K562 (cell line): ENCODE results near the gene C6orf47. TPM values are rescaled to one million over a fixed set of nuclear protein-coding genes. Genes with fewer than 3 reads are reported as not detected.
A peak's percentile ranks its signal among the peaks of the same experiment; 100 is the strongest.

Experiments used
- ATAC-seq: fragments of 200-7000 bp; cut with Tn5 transposase; 3 replicates; pipeline ENCODE4 v1.9.1; 2020; ENCODE audit warnings: moderate library complexity
- BruUV-seq: library from RNA; stranded (reverse); fragments of 400-500 nt; replicated peaks from 2 replicates; lab custom pipeline; 2021; lab: Mats Ljungman, UMichigan
- CTCF ChIA-PET: fragments of 300-600 bp; formaldehyde crosslinking; extraction: SDS; loops from one replicate; lab custom pipeline; 2021; ENCODE audit warnings: low intra/inter-chr PET ratio; lab: Yijun Ruan, JAX
- POLR2A ChIA-PET: fragments of 300-600, 350-650 bp; sonication (Branson Sonifier 250); formaldehyde crosslinking; extraction: SDS; loops from one replicate; lab custom pipeline; 2021; ENCODE audit warnings: antibody characterized with exemption, inconsistent platforms; lab: Yijun Ruan, JAX
- DNase-seq, 4 experiments: peaks; one replicate each; pipeline versions ENCODE4 v3.0.0 to v3.0.0-alpha.2; 2011 to 2018; ENCODE audit warnings: low spot score in 3 of 4, mixed read lengths in 3 of 4; ENCODE audit errors: extremely low read depth in 1 of 4
- FAIRE-seq: peaks from 2 replicates; lab custom pipeline; 2011; peaks lifted over from hg19 to GRCh38; lab: Jason Lieb, UNC
- H2AFZ ChIP-seq: 2 replicates; pipeline ENCODE4 v1.6.0; 2011; ENCODE audit warnings: low read depth, low read length, control low read depth, inconsistent platforms
- H3K27ac ChIP-seq: fragments of 200-600 bp; 3 replicates; pipeline ENCODE4 v1.8.0; 2011; ENCODE audit warnings: low read depth, mild to moderate bottlenecking, control low read depth, inconsistent platforms, low read length, moderate library complexity, mixed read lengths; ENCODE audit errors: extremely low read depth
- H3K27me3 ChIP-seq, 2 experiments: fragments of 300-600 bp in 1 of 2; 2 replicates in 1 of 2; 3 replicates in 1 of 2; pipeline versions ENCODE4 v1.6.0 to v1.8.0; 2011; ENCODE audit warnings: inconsistent platforms in 2 of 2, low read length in 2 of 2, mild to moderate bottlenecking in 1 of 2, mixed read lengths in 1 of 2, moderate library complexity in 1 of 2; ENCODE audit not compliant: control insufficient read depth in 2 of 2, insufficient read depth in 2 of 2
- H3K36me3 ChIP-seq: fragments of 300-600 bp; 3 replicates; pipeline ENCODE4 v1.8.0; 2011; ENCODE audit warnings: mild to moderate bottlenecking, low read length, inconsistent platforms; ENCODE audit not compliant: control insufficient read depth, insufficient read depth
- H3K4me1 ChIP-seq, 2 experiments: fragments of 200-600 bp in 1 of 2; replicated peaks in 1 of 2; 2 replicates in 1 of 2; 3 replicates in 1 of 2; pipeline versions ENCODE4 v1.5.1 to v1.8.0; 2011; ENCODE audit warnings: inconsistent platforms in 2 of 2, low read length in 2 of 2, mild to moderate bottlenecking in 1 of 2, mixed read lengths in 1 of 2, moderate library complexity in 1 of 2; ENCODE audit not compliant: control insufficient read depth in 2 of 2, insufficient read depth in 2 of 2
- H3K4me2 ChIP-seq: 2 replicates; pipeline ENCODE4 v1.6.1; 2011; ENCODE audit warnings: low read length, control low read depth, inconsistent platforms, mixed read lengths; ENCODE audit not compliant: insufficient read depth
- H3K4me3 ChIP-seq: fragments of 200-600 bp; sonication (generic), shearing (Covaris generic); 2 replicates; pipeline ENCODE4 v1.5.1; 2016; ENCODE audit warnings: control low read depth, inconsistent platforms
- H3K79me2 ChIP-seq: fragments of 200-600 bp; 3 replicates; pipeline ENCODE4 v1.8.0; 2011; ENCODE audit warnings: low read length, inconsistent platforms; ENCODE audit not compliant: control insufficient read depth, insufficient read depth
- H3K9ac ChIP-seq, 2 experiments: 2 replicates each; pipeline versions ENCODE4 v1.6.0 to v1.6.1; 2011; ENCODE audit warnings: low read depth in 2 of 2, low read length in 2 of 2, control low read depth in 1 of 2, inconsistent platforms in 1 of 2, mild to moderate bottlenecking in 1 of 2, mixed read lengths in 1 of 2; ENCODE audit not compliant: insufficient read depth in 1 of 2
- H3K9me1 ChIP-seq: one replicate; pipeline ENCODE4 v1.6.0; 2011; ENCODE audit warnings: inconsistent platforms, mild to moderate bottlenecking, low read length, moderate library complexity; ENCODE audit not compliant: control insufficient read depth, insufficient read depth
- H3K9me3 ChIP-seq: replicated peaks from 2 replicates; pipeline ENCODE4 v1.5.1; 2011; ENCODE audit warnings: low read depth, low read length, inconsistent platforms; ENCODE audit not compliant: control insufficient read depth, insufficient read depth
- H4K20me1 ChIP-seq: replicated peaks from 2 replicates; pipeline ENCODE4 v1.6.1; 2011; ENCODE audit warnings: low read length, inconsistent platforms, mixed read lengths; ENCODE audit not compliant: control insufficient read depth, insufficient read depth
- FOXP4 ChIP-seq: sonication (generic); formaldehyde crosslinking; IDR thresholded peaks from 2 replicates; pipeline ENCODE4 v1.8.0; 2022; ENCODE audit warnings: mild to moderate bottlenecking, missing genetic modification reagents, borderline replicate concordance
- HDAC8 ChIP-seq: fragments of 450-650 bp; IDR thresholded peaks from 2 replicates; pipeline ENCODE4 v1.6.1; 2016; ENCODE audit warnings: mild to moderate bottlenecking, missing genetic modification characterization, moderate library complexity, missing compliant biosample characterization
- POLR2B ChIP-seq: fragments of 450-650 bp; IDR thresholded peaks from 2 replicates; pipeline ENCODE4 v1.6.1; 2018; ENCODE audit warnings: low read depth; ENCODE audit not compliant: partially characterized antibody
- STAT6 ChIP-seq: sonication (generic); formaldehyde crosslinking; IDR thresholded peaks from 2 replicates; pipeline ENCODE4 v1.8.1; 2023; ENCODE audit warnings: mild to moderate bottlenecking, missing genetic modification reagents
- ZMIZ1 ChIP-seq, 2 experiments: fragments of 150-350 bp in 1 of 2; IDR thresholded peaks; 2 replicates each; pipeline ENCODE4 v1.6.1; 2012 to 2016; ENCODE audit warnings: low read depth in 2 of 2, low read length in 2 of 2, mild to moderate bottlenecking in 1 of 2, moderate library complexity in 1 of 2
- ZNF316 ChIP-seq: fragments of 450-650 bp; IDR thresholded peaks from 2 replicates; pipeline ENCODE4 v1.6.1; 2016
- ZNF512 ChIP-seq: IDR thresholded peaks from 2 replicates; pipeline ENCODE4 v1.6.1; 2016; ENCODE audit warnings: missing genetic modification characterization, missing compliant biosample characterization
- ZNF561 ChIP-seq: fragments of 450-650 bp; formaldehyde crosslinking; conservative IDR thresholded peaks from 2 replicates; pipeline ENCODE4 v1.4.0; 2020; ENCODE audit warnings: mild to moderate bottlenecking, moderate library complexity
- WGBS: fragments of 100-300 bp; shearing (Covaris generic); methylation state at CpG from one replicate; pipeline ENCODE4 v1.1.6; 2016; ENCODE audit warnings: low coverage, mixed read lengths; ENCODE audit not compliant: insufficient coverage; ENCODE audit errors: missing lambda C conversion rate; 5-methylcytosine and 5-hydroxymethylcytosine counted together
- in situ Hi-C: fragments of 300-500 bp; cut with MboI; formaldehyde crosslinking; loops from 4 replicates; pipeline ENCODE4 v1.15.0; 2018; ENCODE audit warnings: inconsistent platforms, mixed read lengths
- intact Hi-C: fragments of 100-400 bp; cut with micrococcal nuclease; formaldehyde crosslinking; loops from 2 replicates; pipeline ENCODE4 v1.14.2; 2022
- polyA plus RNA-seq, 8 experiments: library from polyadenylated mRNA; depleted of rRNA in 4 of 8; stranded (reverse) in 5 of 8; unstranded in 3 of 8; fragments of >200 nt; fragmentation: Nextera tagmentation in 2 of 8; fragmentation: Illumina TruSeq in 1 of 8; extraction: Ambion mirVana in 2 of 8; extraction: Trizol in 1 of 8; gene quantifications; 2 replicates each; pipeline versions ENCODE4 v1.2.1 to v1.2.3, GENCODE V29; 2011 to 2014; ENCODE audit warnings: inconsistent platforms in 1 of 8, missing spikeins in 1 of 8
- total RNA-seq, 7 experiments: library from RNA; depleted of rRNA in 6 of 7; stranded (reverse); fragments of >200 nt in 6 of 7; fragmentation: Illumina TruSeq in 2 of 7; extraction: Trizol in 2 of 7; gene quantifications; 2 replicates each; pipeline versions ENCODE4 v1.2.1 to v1.2.3, GENCODE V29; 2011 to 2021; ENCODE audit warnings: low replicate concordance in 1 of 7

Gene C6orf47
- total and polyA plus RNA-seq, 9 of the 15 experiments (the other 6 are each of a cell fraction or from before 2014, with no cell fraction given), result 0.14 to 43.8 (median 27.0) TPM

- intact Hi-C loops (loop anchor here (2.0 to 10.0 kb wide), 3 partner anchors 39 to 511 kb away; partner anchors contain the start of genes ABHD16A, AGPAT1, ATP6V1G2 and NFKBIL1), in situ Hi-C loops (loop anchor here (5.0 kb wide), 2 partner anchors 117 to 198 kb away; partner anchors contain the start of genes ATP6V1G2, NEU1 and NFKBIL1)
- no peaks in the 10 kb centered on the region for H3K9me1 ChIP-seq
- BruUV-seq, result TSS peak; percentile 55
- H3K4me1 ChIP-seq, result peaks cover 37 to 53% of the 10 kb centered on the region in 2 experiments; a peak in 4 of 5 replicates
- peaks cover 90% of the 10 kb centered on the region for H3K79me2 ChIP-seq
- ATAC-seq, result peak; percentile 28
- peaks cover 53% of the 10 kb centered on the region for H3K36me3 ChIP-seq
- peak overlapping the region; percentile 66 for H3K4me3 ChIP-seq
- peak; percentile 94 for FAIRE-seq
- peak overlapping the region; percentile 93 for H3K4me2 ChIP-seq
- H3K9ac ChIP-seq, result peak overlapping the region; percentile 96 to 97
- no peaks in the 10 kb centered on the region for H3K27me3 ChIP-seq
- peaks cover 6% of the 10 kb centered on the region; the same call in 1 of the 2 replicates for H4K20me1 ChIP-seq
- peak; percentile 75 to 92 (median 84) for DNase-seq
- WGBS, result 2% methylated on average over 17 of the region's 17 CpGs
- H2AFZ ChIP-seq, result peak overlapping the region; percentile 62
- ChIA-PET POLR2A (interaction anchor here (0.6 to 9.8 kb wide), 65 partner anchors 8 to 1693 kb away, joined by 3 to 267 read pairs (median 6); partner anchors contain the start of genes ABHD16A, APOM, BAG6 and CLIC1), CTCF (no interaction called here)
- H3K27ac ChIP-seq, result peak overlapping the region; percentile 97
- H3K9me3 ChIP-seq, result no peaks in the 10 kb centered on the region
- TF ChIP-seq ZNF512 (tag) (no peak), ZMIZ1 (IDR thresholded peaks at IDR 0.05; ENCODE audit: low read depth in 2 of 2, low read length in 2 of 2) (peak in 1 of 2 experiments; percentile 27; a peak in 1 of 4 replicates), ZNF316 (peak; percentile 64), ZNF561 (CRISPR knock-in tag) (no peak; the same call in 1 of the 2 replicates), STAT6 (CRISPR knock-in tag) (0 out of 2 replicates have a peak, but pooled peaks have one; percentile 44), POLR2B (peak; percentile 57), FOXP4 (no peak; the same call in 1 of the 2 replicates), HDAC8 (tag) (no peak)
Observed at GRCh38 chr6:31663961-31664789, 3.6 kb upstream of the C6orf47 start.
